ENCODE measurements around the gene DNAJC5G. TPM values are rescaled to one million over a fixed set of nuclear protein-coding genes. Genes with fewer than 3 reads are reported as not detected.

Gene DNAJC5G
- total RNA-seq, 1 experiment from 2014 or later: not detected

DNA sequence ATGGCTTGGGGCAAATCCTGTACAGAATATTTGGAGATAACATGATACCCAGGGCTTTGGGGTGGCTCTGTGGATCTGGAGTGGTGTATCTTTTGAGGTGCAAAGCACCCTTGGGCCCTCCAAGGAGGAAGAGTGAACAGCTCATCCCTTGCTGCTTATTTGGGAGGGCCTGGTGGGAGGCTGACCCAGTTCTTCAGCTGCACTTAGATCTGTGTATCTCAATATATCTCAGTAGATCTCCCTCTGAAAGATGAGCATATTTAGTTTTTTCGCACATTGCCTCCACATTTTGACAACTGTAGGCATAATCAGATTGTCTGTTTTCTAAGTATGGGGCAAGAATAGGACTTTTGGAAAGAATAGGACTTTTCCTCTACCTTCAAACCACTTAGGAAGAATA, 9.8 kb downstream of the DNAJC5G start:
- POLR2A ChIA-PET (ENCODE audit: unreplicated experiment): no interaction called here
- intact Hi-C loops (cut with micrococcal nuclease): loop anchor here (5.0 kb wide), 1 partner anchor 73 kb away; the partner anchor contains the start of genes ATRAID and SLC5A6
- Histone ChIP-seq H2AFZ (ENCODE audit: low read length) (no peak overlapping the region), H4K20me1 (ENCODE audit: low read length) (no peaks in the 10 kb centered on the region), H3K36me3 (ENCODE audit: low read depth, low read length) (no peaks in the 10 kb centered on the region), H3K9me3 (ENCODE audit: low read length) (no peaks in the 10 kb centered on the region), H3K9ac (ENCODE audit: low read length) (no peak overlapping the region), H3K4me3 (ENCODE audit: low read length) (no peak overlapping the region), H3K27ac (ENCODE audit: low read length) (no peak overlapping the region), H3K4me2 (ENCODE audit: low read length) (no peak overlapping the region), H3F3A (ENCODE audit: low read length, unreplicated experiment) (no peaks in the 10 kb centered on the region), H3K27me3 (ENCODE audit: low read length) (no peaks in the 10 kb centered on the region), H3K4me1 (ENCODE audit: insufficient read depth, low read length) (peaks cover 20% of the 10 kb centered on the region), H3K79me2 (ENCODE audit: low read length) (no peaks in the 10 kb centered on the region), H3K9me2 (replicated peaks; ENCODE audit: low read length) (no peaks in the 10 kb centered on the region)
- ATAC-seq (no peak), DNase-seq (no peak)
- no TSS peak for BruUV-seq (replicated peaks)
- TF ChIP-seq, protein P1, sequence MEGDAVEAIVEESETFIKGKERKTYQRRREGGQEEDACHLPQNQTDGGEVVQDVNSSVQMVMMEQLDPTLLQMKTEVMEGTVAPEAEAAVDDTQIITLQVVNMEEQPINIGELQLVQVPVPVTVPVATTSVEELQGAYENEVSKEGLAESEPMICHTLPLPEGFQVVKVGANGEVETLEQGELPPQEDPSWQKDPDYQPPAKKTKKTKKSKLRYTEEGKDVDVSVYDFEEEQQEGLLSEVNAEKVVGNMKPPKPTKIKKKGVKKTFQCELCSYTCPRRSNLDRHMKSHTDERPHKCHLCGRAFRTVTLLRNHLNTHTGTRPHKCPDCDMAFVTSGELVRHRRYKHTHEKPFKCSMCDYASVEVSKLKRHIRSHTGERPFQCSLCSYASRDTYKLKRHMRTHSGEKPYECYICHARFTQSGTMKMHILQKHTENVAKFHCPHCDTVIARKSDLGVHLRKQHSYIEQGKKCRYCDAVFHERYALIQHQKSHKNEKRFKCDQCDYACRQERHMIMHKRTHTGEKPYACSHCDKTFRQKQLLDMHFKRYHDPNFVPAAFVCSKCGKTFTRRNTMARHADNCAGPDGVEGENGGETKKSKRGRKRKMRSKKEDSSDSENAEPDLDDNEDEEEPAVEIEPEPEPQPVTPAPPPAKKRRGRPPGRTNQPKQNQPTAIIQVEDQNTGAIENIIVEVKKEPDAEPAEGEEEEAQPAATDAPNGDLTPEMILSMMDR (conservative IDR thresholded peaks at IDR 0.05; ENCODE audit: low read depth, low read length): no peak
- TF ChIP-seq EZH2phosphoT487 (IDR thresholded peaks at IDR 0.05; ENCODE audit: borderline replicate concordance, low read length): no peak
- no peak for TF ChIP-seq EZH2 (IDR thresholded peaks at IDR 0.05; ENCODE audit: low read length, unreplicated experiment)
- CTCF ChIA-PET: no interaction called here

- H3K27me3 ChIP-seq (ENCODE audit: low read length): no peaks in the 10 kb centered on the region
- intact Hi-C loops (cut with micrococcal nuclease): no loop called here
- H3K4me2 ChIP-seq (ENCODE audit: low read length): no peak overlapping the region
- ATAC-seq: no peak
- no peak overlapping the region for H3K27ac ChIP-seq (ENCODE audit: low read length)
- no peak overlapping the region for H3K9ac ChIP-seq (ENCODE audit: low read length)
- no peak overlapping the region for H2AFZ ChIP-seq (ENCODE audit: low read length)
- DNase-seq: no peak
- no peaks in the 10 kb centered on the region for H3K79me2 ChIP-seq (ENCODE audit: low read length)
- H3K4me3 ChIP-seq (ENCODE audit: low read length): no peak overlapping the region
- H3K36me3 ChIP-seq (ENCODE audit: low read depth, low read length): no peaks in the 10 kb centered on the region
- no peaks in the 10 kb centered on the region for H3K9me2 ChIP-seq (replicated peaks; ENCODE audit: low read length)
- H4K20me1 ChIP-seq (ENCODE audit: low read length): no peaks in the 10 kb centered on the region
- POLR2A ChIA-PET (ENCODE audit: unreplicated experiment): no interaction called here
- CTCF ChIA-PET: no interaction called here
- no peak for TF ChIP-seq EZH2 (IDR thresholded peaks at IDR 0.05; ENCODE audit: low read length, unreplicated experiment)
- no peak for TF ChIP-seq EZH2phosphoT487 (IDR thresholded peaks at IDR 0.05; ENCODE audit: borderline replicate concordance, low read length)
- TF ChIP-seq, protein P1 (conservative IDR thresholded peaks at IDR 0.05; ENCODE audit: low read depth, low read length): no peak
- BruUV-seq (replicated peaks): no TSS peak
- H3K4me1 ChIP-seq (ENCODE audit: insufficient read depth, low read length): peaks cover 20% of the 10 kb centered on the region
- H3F3A ChIP-seq (ENCODE audit: low read length, unreplicated experiment): no peaks in the 10 kb centered on the region
- no peaks in the 10 kb centered on the region for H3K9me3 ChIP-seq (ENCODE audit: low read length)
Observed at GRCh38 chr2:27285481-27285880, 10.2 kb downstream of the DNAJC5G start.

GRCh38 chr2:27288610-27289009, 13.4 kb downstream of the DNAJC5G start:
- peaks cover 20% of the 10 kb centered on the region for H3K4me1 ChIP-seq (ENCODE audit: insufficient read depth, low read length)
- intact Hi-C loops (cut with micrococcal nuclease): no loop called here
- no peaks in the 10 kb centered on the region for H3K9me3 ChIP-seq (ENCODE audit: low read length)
- H4K20me1 ChIP-seq (ENCODE audit: low read length): no peaks in the 10 kb centered on the region
- ChIA-PET CTCF (interaction anchor here (0.6 kb wide), 1 partner anchor 8 kb away, joined by 3 read pairs; no protein-coding TSS in a partner anchor), POLR2A (ENCODE audit: unreplicated experiment) (no interaction called here)
- no peak overlapping the region for H3K4me2 ChIP-seq (ENCODE audit: low read length)
- TF ChIP-seq EZH2 (IDR thresholded peaks at IDR 0.05; ENCODE audit: low read length, unreplicated experiment) (no peak), EZH2phosphoT487 (IDR thresholded peaks at IDR 0.05; ENCODE audit: borderline replicate concordance, low read length) (no peak)
- TF ChIP-seq, protein P1 (conservative IDR thresholded peaks at IDR 0.05; ENCODE audit: low read depth, low read length): no peak
- H3K27ac ChIP-seq (ENCODE audit: low read length): no peak overlapping the region
- peaks cover 10% of the 10 kb centered on the region for H3F3A ChIP-seq (ENCODE audit: low read length, unreplicated experiment)
- no peaks in the 10 kb centered on the region for H3K27me3 ChIP-seq (ENCODE audit: low read length)
- H3K36me3 ChIP-seq (ENCODE audit: low read depth, low read length): no peaks in the 10 kb centered on the region
- no TSS peak for BruUV-seq (replicated peaks)
- H3K4me3 ChIP-seq (ENCODE audit: low read length): no peak overlapping the region
- no peak for DNase-seq
- no peak overlapping the region for H3K9ac ChIP-seq (ENCODE audit: low read length)
- no peaks in the 10 kb centered on the region for H3K79me2 ChIP-seq (ENCODE audit: low read length)
- H2AFZ ChIP-seq (ENCODE audit: low read length): no peak overlapping the region
- ATAC-seq: no peak
- H3K9me2 ChIP-seq (replicated peaks; ENCODE audit: low read length): no peaks in the 10 kb centered on the region

All from PC-3 (cell line).